A673 (cell line): Measurements from ENCODE around the gene ANKRD34A. TPM values are rescaled to one million over a fixed set of nuclear protein-coding genes. Genes with fewer than 3 reads are reported as not detected.

Experiments used
- BruUV-seq: library from RNA; stranded (reverse); fragments of 400-500 nt; replicated peaks from 2 replicates; lab custom pipeline; 2021; lab: Mats Ljungman, UMichigan
- CTCF ChIA-PET: fragments of 300-600 bp; sonication (Branson Sonifier 250); formaldehyde crosslinking; loops from one replicate; lab custom pipeline; 2022; ENCODE audit warnings: antibody characterized with exemption; lab: Charles Lee
- POLR2A ChIA-PET: fragments of 300-600 bp; sonication (Branson Sonifier 250); formaldehyde crosslinking; loops from one replicate; lab custom pipeline; 2022; ENCODE audit warnings: antibody characterized with exemption; ENCODE audit not compliant: low non-redundant PET; lab: Charles Lee
- DNase-seq: peaks from one replicate; pipeline ENCODE4 v3.0.0-alpha.2; 2015; ENCODE audit warnings: low spot score
- H3K27ac ChIP-seq: fragments of 200-600 bp; sonication (generic); 2 replicates; pipeline ENCODE4 v1.5.1; 2016; ENCODE audit warnings: mixed run types, low read depth, mild to moderate bottlenecking, mixed read lengths, antibody characterized with exemption, low read length; ENCODE audit not compliant: poor library complexity, severe bottlenecking
- H3K27me3 ChIP-seq: fragments of 200-600 bp; sonication (generic); replicated peaks from 2 replicates; pipeline ENCODE4 v1.6.1; 2017; ENCODE audit warnings: mixed run types, low read depth, mild to moderate bottlenecking, mixed read lengths, antibody characterized with exemption, low read length; ENCODE audit not compliant: insufficient read depth, poor library complexity
- H3K36me3 ChIP-seq: fragments of 200-600 bp; sonication (generic); 2 replicates; pipeline ENCODE4 v1.6.1; 2016; ENCODE audit warnings: mixed run types, mild to moderate bottlenecking, mixed read lengths, antibody characterized with exemption, low read length; ENCODE audit not compliant: insufficient read depth, poor library complexity, severe bottlenecking
- H3K4me1 ChIP-seq: fragments of 200-600 bp; sonication (generic); 2 replicates; pipeline ENCODE4 v1.6.1; 2017; ENCODE audit warnings: mixed run types, mild to moderate bottlenecking, mixed read lengths, antibody characterized with exemption, low read length; ENCODE audit not compliant: insufficient read depth, poor library complexity, severe bottlenecking
- H3K4me3 ChIP-seq: fragments of 200-600 bp; sonication (generic); 2 replicates; pipeline ENCODE4 v1.5.1; 2016; ENCODE audit warnings: low read depth, mixed run types, mild to moderate bottlenecking, mixed read lengths, low read length; ENCODE audit not compliant: poor library complexity, severe bottlenecking
- H3K9me3 ChIP-seq: fragments of 200-600 bp; sonication (generic); 2 replicates; pipeline ENCODE4 v1.6.1; 2016; ENCODE audit warnings: mixed run types, low read depth, mild to moderate bottlenecking, mixed read lengths, antibody characterized with exemption, low read length; ENCODE audit not compliant: poor library complexity, severe bottlenecking
- CTCF ChIP-seq: fragments of 300-800, 200-600 bp; sonication (generic); conservative IDR thresholded peaks from 2 replicates; pipeline ENCODE4 v1.5.1; 2017; ENCODE audit warnings: low read depth, mild to moderate bottlenecking, antibody characterized with exemption, low read length, moderate library complexity, mixed read lengths
- EZH2 ChIP-seq: fragments of 200-600 bp; sonication (generic); IDR thresholded peaks from 2 replicates; pipeline ENCODE4 v1.6.1; 2017; ENCODE audit warnings: borderline replicate concordance, low read depth, mild to moderate bottlenecking, mixed read lengths, antibody characterized with exemption, low read length; ENCODE audit not compliant: poor library complexity, severe bottlenecking
- intact Hi-C: fragments of 100-400 bp; cut with micrococcal nuclease; formaldehyde crosslinking; loops from one replicate; pipeline ENCODE4 v1.10.0; 2022; ENCODE audit not compliant: unreplicated experiment
- total RNA-seq: library from RNA; stranded (reverse); gene quantifications from 2 replicates; pipeline ENCODE4 v1.2.3, GENCODE V29; 2021

ANKRD34A gene
- total RNA-seq, 1 experiment from 2014 or later = 1.6 TPM

- H3K4me3 ChIP-seq = no peak overlapping the region
- H3K36me3 ChIP-seq = no peaks in the 10 kb centered on the region
- no TSS peak for BruUV-seq
- peak; percentile 89 for TF ChIP-seq CTCF
- TF ChIP-seq EZH2 = no peak
- ChIA-PET POLR2A (no interaction called here), CTCF (interaction anchor here (0.6 to 1.9 kb wide), 7 partner anchors 13 to 58 kb away, joined by 3 to 26 read pairs (median 5); partner anchors contain the start of genes ANKRD34A, LIX1L and POLR3GL)
- intact Hi-C loops = loop anchor here (1.0 to 5.0 kb wide), 2 partner anchors 27 to 130 kb away; partner anchors contain the start of gene NUDT17
- H3K27ac ChIP-seq = peak overlapping the region; percentile 95
- peak; percentile 87 for DNase-seq
- H3K4me1 ChIP-seq = peaks cover 30% of the 10 kb centered on the region
- no peaks in the 10 kb centered on the region for H3K27me3 ChIP-seq
- H3K9me3 ChIP-seq = no peaks in the 10 kb centered on the region
These were observed 13.4 kb upstream of the ANKRD34A start for GRCh38 chr1:145977486-145978470.

DNA sequence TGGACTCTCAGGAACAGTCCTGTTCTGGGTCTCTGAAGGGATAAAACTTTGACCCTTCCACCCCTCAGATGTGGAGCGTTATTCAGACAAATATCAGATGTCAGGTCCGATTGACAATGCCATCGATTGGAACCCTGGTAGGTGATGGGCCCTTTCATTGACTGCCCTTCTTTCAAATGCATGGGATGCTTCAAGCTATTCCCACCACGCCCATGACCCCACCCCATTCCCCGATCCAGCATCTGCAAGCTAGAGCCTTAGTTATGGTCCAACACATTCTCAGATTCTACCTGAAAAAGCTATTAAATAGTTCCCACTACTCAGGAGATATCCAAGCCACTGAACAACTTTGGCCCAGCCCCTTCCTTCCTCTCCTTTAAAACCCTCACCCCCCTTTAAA, 12.6 kb upstream of the ANKRD34A start:
- BruUV-seq = no TSS peak
- no peak for TF ChIP-seq CTCF
- TF ChIP-seq EZH2 = no peak
- Histone ChIP-seq H3K27me3 (no peaks in the 10 kb centered on the region), H3K4me3 (no peak overlapping the region), H3K27ac (peak overlapping the region; percentile 95), H3K36me3 (no peaks in the 10 kb centered on the region), H3K4me1 (peaks cover 30% of the 10 kb centered on the region), H3K9me3 (no peaks in the 10 kb centered on the region)
- ChIA-PET POLR2A (interaction anchor here (0.6 kb wide), 1 partner anchor 29 kb away, joined by 10 read pairs; no protein-coding TSS in a partner anchor), CTCF (interaction anchor here (0.8 to 1.9 kb wide), 5 partner anchors 13 to 32 kb away, joined by 3 to 26 read pairs (median 5); partner anchors contain the start of genes ANKRD34A, LIX1L and POLR3GL)
- intact Hi-C loops = loop anchor here (1.0 to 5.0 kb wide), 2 partner anchors 27 to 130 kb away; partner anchors contain the start of gene NUDT17
- DNase-seq = no peak

DNA sequence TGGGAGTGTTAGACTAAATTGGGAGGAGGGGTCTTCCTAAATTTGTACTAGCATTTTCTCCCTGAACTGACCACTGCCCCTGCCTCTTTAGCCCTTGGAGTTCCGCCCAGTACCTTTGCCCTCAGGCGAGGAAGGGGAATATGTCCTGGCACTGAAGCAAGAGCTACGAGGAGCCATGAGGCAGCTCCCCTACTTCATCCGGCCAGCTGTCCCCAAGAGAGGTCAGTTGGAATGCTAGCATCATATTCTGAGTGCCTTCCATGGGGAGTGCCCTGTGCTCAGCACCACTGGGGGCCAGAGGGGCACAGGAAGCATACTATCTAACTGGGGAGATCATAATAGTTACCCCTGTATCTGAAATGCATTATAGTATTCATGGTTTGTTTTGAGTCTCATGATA, 10.8 kb upstream of the ANKRD34A start:
- Histone ChIP-seq H3K36me3 (no peaks in the 10 kb centered on the region), H3K4me1 (peaks cover 24% of the 10 kb centered on the region), H3K9me3 (no peaks in the 10 kb centered on the region), H3K27ac (no peak overlapping the region), H3K27me3 (no peaks in the 10 kb centered on the region), H3K4me3 (no peak overlapping the region)
- DNase-seq = no peak
- ChIA-PET POLR2A (no interaction called here), CTCF (no interaction called here)
- TF ChIP-seq CTCF (no peak), EZH2 (no peak)
- no TSS peak for BruUV-seq
- intact Hi-C loops = loop anchor here (5.0 kb wide), 1 partner anchor 128 kb away; the partner anchor contains the start of gene NUDT17
